Fibroblast of mammary gland (primary cell): ENCODE data around the gene RARG.
"Not testable (repeated sequence)": the region's sequence is repeated elsewhere in the genome, so short reads cannot be mapped to it uniquely, and the experiment has no call there.

Experiments used
- DNase-seq: peaks from one replicate; pipeline ENCODE4 v3.0.0-alpha.2; 2010; ENCODE audit warnings: low read depth
- H3K4me3 ChIP-seq: 2 replicates; pipeline ENCODE4 v1.5.1; 2011; ENCODE audit warnings: low read depth, mild to moderate bottlenecking, low read length, moderate library complexity; ENCODE audit not compliant: control insufficient read depth
- CTCF ChIP-seq: conservative IDR thresholded peaks from 2 replicates; pipeline ENCODE4 v1.5.1; 2011; ENCODE audit warnings: low read depth, low read length, inconsistent platforms; ENCODE audit not compliant: control insufficient read depth, insufficient read depth

Gene RARG

GRCh38 chr12:53208877-53209463 is 23.0 kb downstream of the RARG start:
- H3K4me3 ChIP-seq = no peak overlapping the region
- DNase-seq = no peak
- no peak for TF ChIP-seq CTCF

GRCh38 chr12:53208435-53208834 is 23.6 kb downstream of the RARG start:
- peak; percentile 13 for DNase-seq
- H3K4me3 ChIP-seq = no peak overlapping the region
- no peak for TF ChIP-seq CTCF

DNA sequence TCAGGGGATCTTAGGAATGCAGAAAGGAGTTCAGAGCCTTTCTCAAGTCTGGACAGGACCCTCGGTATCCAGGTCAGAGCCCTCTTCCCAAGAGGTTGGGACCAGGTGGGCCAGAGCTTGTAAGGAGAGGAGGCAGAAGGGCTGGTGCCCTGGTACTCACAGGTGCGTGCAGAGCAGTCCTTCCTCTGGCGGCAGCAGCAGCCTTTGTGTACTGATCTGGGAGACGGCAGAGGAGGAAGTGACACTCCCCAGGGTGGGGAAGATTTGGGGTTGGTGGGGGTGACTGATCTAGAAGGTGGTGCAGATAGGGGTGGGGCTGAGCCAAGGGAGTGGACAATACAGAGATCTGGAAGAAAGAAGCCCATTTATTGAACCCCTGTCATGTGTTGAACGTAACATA is 25.0 kb downstream of the RARG start, which contains the start of gene ITGB7:
Gene ITGB7 (minus strand): TSS at position 210 of the 400 bp plus-strand sequence. CDS start 6,808 bp downstream, outside the sequence.
- TF ChIP-seq CTCF = no peak
- H3K4me3 ChIP-seq = no peak within 1 kb of the TSS
- DNase-seq = no peak

DNA sequence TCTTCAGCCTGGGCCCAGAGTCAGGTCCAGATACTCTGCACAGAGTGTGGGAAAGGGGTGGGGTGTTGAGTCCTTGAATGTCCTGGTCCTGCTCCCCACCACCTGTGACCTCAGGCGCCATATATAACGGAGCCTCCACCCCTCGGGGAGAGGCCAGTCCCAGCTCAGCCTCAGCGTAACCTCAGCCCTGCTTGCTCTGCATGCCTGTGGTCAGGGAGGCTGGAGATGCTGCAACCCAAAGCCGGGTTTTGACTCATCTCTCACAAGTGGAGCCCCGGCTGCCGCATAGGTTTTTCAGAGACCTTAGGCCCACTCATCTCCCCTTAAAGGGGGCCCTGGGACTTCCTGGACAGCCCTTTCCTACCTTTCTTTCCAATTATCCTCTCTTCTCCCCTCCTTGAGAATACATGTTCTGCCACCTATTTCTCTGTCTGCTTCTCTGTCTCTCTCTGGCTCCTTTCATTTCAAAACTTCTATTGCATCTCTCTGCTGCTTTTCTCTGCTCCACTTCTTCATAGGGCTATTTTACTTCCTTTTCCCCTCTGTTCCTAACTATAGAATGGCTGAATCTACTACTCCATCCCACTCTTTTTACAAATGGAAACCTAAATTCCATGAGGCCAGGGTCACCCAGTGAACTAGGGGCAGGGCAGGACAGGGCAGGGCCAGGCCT is 26.1 kb downstream of the RARG start:
- peak; percentile 91 for DNase-seq
- no peak for TF ChIP-seq CTCF
- H3K4me3 ChIP-seq = no peak overlapping the region

DNA sequence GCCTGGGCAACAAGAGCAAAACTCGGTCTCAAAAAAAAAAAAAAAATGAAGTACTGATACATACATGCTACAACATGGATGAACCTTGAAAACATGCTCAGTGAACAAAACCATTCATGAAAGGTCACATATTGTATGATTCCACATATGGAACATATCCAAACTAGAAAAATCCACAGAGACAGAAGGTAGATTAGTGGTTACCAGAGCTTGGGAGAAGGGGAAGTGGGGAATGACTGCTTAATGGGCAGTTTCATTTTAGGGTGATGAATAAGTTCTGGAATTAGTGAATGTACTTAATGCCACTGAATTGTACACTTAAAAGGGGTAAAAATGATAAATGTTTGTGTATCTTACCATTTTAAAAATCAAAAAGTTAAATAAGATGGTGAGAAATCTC is 27.7 kb downstream of the RARG start:
- no peak overlapping the region for H3K4me3 ChIP-seq
- no peak for DNase-seq
- no peak for TF ChIP-seq CTCF

- H3K4me3 ChIP-seq, DNase-seq: not testable (repeated sequence)
These were observed 29.7 kb downstream of the RARG start for GRCh38 chr12:53202316-53202715.

DNA sequence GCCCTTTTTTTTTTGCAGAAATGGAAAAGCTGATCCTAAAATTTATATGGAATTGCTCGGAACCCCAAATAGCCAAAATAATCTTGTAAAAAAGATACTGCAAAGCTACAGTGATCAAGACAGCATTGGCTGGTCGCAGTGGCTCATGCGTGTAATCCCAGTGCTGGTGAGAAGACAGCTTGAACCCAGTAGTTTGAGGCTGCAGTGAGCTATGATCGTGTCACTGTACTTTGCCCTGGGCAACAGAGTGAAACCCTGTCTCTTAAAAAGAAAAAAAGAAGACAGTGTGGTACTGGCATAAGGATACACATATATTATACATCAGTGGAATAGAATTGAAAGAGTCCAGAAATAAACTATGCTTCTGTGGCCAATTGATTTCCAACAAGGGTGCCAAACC is 30.4 kb downstream of the RARG start:
- no peak overlapping the region for H3K4me3 ChIP-seq
- DNase-seq = no peak
- no peak for TF ChIP-seq CTCF
